Loucy (cell line): ENCODE data around the gene MAPK1.
"Not testable (repeated sequence)": the region's sequence is repeated elsewhere in the genome, so short reads cannot be mapped to it uniquely, and the experiment has no call there.

Source experiments
- EZH2phosphoT487 ChIP-seq: fragments of 200-600 bp; IDR thresholded peaks from 2 replicates; pipeline ENCODE4 v1.6.1; 2018; ENCODE audit warnings: antibody characterized with exemption, mild to moderate bottlenecking, moderate library complexity, borderline replicate concordance
- TF ChIP-seq, protein P1 (sequence below): fragments of 200-600 bp; sonication (generic); conservative IDR thresholded peaks from 2 replicates; pipeline ENCODE4 v1.5.1; 2014; ENCODE audit warnings: mild to moderate bottlenecking, antibody characterized with exemption, low read length

DNA sequence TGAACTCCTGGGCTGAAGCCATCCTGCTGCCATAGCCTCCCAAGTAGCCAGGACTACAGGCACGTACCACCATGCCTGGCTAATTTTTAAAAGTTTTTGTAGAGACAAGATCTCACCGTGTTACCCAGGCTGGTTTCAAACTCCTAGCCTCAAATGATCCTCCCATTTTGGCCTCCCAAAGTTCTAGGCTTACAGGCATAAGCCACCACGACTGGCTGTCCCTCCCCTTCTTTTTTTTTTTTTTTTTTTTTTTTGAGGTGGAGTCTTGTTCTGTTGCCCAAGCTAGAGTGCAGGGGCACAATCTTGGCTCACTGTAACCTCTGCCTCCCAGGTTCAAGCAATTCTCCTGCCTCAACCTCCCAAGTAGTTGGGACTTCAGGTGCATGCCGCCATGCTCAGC is 7.5 kb upstream of the MAPK1 start:
- TF ChIP-seq, protein P1, sequence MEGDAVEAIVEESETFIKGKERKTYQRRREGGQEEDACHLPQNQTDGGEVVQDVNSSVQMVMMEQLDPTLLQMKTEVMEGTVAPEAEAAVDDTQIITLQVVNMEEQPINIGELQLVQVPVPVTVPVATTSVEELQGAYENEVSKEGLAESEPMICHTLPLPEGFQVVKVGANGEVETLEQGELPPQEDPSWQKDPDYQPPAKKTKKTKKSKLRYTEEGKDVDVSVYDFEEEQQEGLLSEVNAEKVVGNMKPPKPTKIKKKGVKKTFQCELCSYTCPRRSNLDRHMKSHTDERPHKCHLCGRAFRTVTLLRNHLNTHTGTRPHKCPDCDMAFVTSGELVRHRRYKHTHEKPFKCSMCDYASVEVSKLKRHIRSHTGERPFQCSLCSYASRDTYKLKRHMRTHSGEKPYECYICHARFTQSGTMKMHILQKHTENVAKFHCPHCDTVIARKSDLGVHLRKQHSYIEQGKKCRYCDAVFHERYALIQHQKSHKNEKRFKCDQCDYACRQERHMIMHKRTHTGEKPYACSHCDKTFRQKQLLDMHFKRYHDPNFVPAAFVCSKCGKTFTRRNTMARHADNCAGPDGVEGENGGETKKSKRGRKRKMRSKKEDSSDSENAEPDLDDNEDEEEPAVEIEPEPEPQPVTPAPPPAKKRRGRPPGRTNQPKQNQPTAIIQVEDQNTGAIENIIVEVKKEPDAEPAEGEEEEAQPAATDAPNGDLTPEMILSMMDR: not testable (repeated sequence)
- TF ChIP-seq EZH2phosphoT487: not testable (repeated sequence)
